Endothelial cell of umbilical vein (primary cell): ENCODE results near the gene FAM185A. TPM values are rescaled to one million over a fixed set of nuclear protein-coding genes. Genes with fewer than 3 reads are reported as not detected.

Source experiments
- BruUV-seq: library from RNA; stranded (reverse); fragments of 400-500 nt; replicated peaks from 2 replicates; lab custom pipeline; 2021; lab: Mats Ljungman, UMichigan
- CTCF ChIA-PET: fragments of 300-600, 350-600 bp; sonication (Branson Sonifier 250); formaldehyde crosslinking; loops from one replicate; lab custom pipeline; 2021; ENCODE audit warnings: antibody characterized with exemption, inconsistent platforms; lab: Charles Lee
- POLR2A ChIA-PET: fragments of 300-600, 350-600 bp; sonication (Branson Sonifier 250); formaldehyde crosslinking; loops from one replicate; lab custom pipeline; 2021; ENCODE audit warnings: antibody characterized with exemption, inconsistent platforms; lab: Charles Lee
- DNase-seq: peaks from one replicate; pipeline ENCODE4 v3.0.0-alpha.2; 2011; ENCODE audit warnings: low read depth, low spot score
- FAIRE-seq: peaks from 2 replicates; lab custom pipeline; 2011; peaks lifted over from hg19 to GRCh38; lab: Jason Lieb, UNC
- H2AFZ ChIP-seq: 2 replicates; pipeline ENCODE4 v1.6.0; 2012; ENCODE audit warnings: low read depth, low read length, control low read depth, inconsistent platforms
- H3K27ac ChIP-seq: 2 replicates; pipeline ENCODE4 v1.5.1; 2011; ENCODE audit warnings: low read depth, mild to moderate bottlenecking, control low read depth, low read length, moderate library complexity; ENCODE audit not compliant: insufficient read depth
- H3K27me3 ChIP-seq, 2 experiments: 2 replicates each; pipeline versions ENCODE4 v1.6.0 to v1.6.1; 2011; ENCODE audit warnings: low read length in 2 of 2, mixed read lengths in 1 of 2; ENCODE audit not compliant: control insufficient read depth in 2 of 2, insufficient read depth in 2 of 2
- H3K36me3 ChIP-seq, 2 experiments: 2 replicates in 1 of 2; 3 replicates in 1 of 2; pipeline ENCODE4 v1.5.1; 2011; ENCODE audit warnings: low read length in 2 of 2, mild to moderate bottlenecking in 1 of 2, moderate library complexity in 1 of 2; ENCODE audit not compliant: control insufficient read depth in 2 of 2, insufficient read depth in 2 of 2; ENCODE audit errors: extremely low read depth in 1 of 2
- H3K4me1 ChIP-seq: 3 replicates; pipeline ENCODE4 v1.5.1; 2011; ENCODE audit warnings: mild to moderate bottlenecking, low read length; ENCODE audit not compliant: control insufficient read depth, insufficient read depth; ENCODE audit errors: extremely low read depth
- H3K4me2 ChIP-seq: 2 replicates; pipeline ENCODE4 v1.6.1; 2011; ENCODE audit warnings: low read length, control low read depth, mixed read lengths; ENCODE audit not compliant: insufficient read depth
- H3K4me3 ChIP-seq, 3 experiments: fragments of 200-600 bp in 1 of 3; sonication (generic), shearing (Covaris generic) in 1 of 3; replicated peaks in 1 of 3; 2 replicates each; pipeline ENCODE4 v1.5.1; 2011 to 2016; ENCODE audit warnings: control low read depth in 3 of 3, low read length in 3 of 3, mild to moderate bottlenecking in 2 of 3, inconsistent platforms in 1 of 3, low read depth in 1 of 3, moderate library complexity in 1 of 3; ENCODE audit not compliant: insufficient read depth in 1 of 3
- H3K79me2 ChIP-seq: 2 replicates; pipeline ENCODE4 v1.6.0; 2012; ENCODE audit warnings: low read length, inconsistent platforms; ENCODE audit not compliant: control insufficient read depth, insufficient read depth
- H3K9ac ChIP-seq: replicated peaks from 2 replicates; pipeline ENCODE3; 2011; ENCODE audit warnings: low read length, control low read depth; ENCODE audit not compliant: insufficient read depth; ENCODE audit errors: extremely low read depth
- H3K9me1 ChIP-seq: replicated peaks from 3 replicates; pipeline ENCODE4 v1.6.0; 2011; ENCODE audit warnings: mild to moderate bottlenecking, low read length; ENCODE audit not compliant: control insufficient read depth, insufficient read depth; ENCODE audit errors: extremely low read depth
- H3K9me3 ChIP-seq: replicated peaks from 2 replicates; pipeline ENCODE4 v1.5.1; 2012; ENCODE audit warnings: low read length, inconsistent platforms; ENCODE audit not compliant: control insufficient read depth, insufficient read depth
- H4K20me1 ChIP-seq: replicated peaks from 2 replicates; pipeline ENCODE3; 2011; ENCODE audit warnings: mild to moderate bottlenecking, low read length; ENCODE audit not compliant: control insufficient read depth, insufficient read depth; ENCODE audit errors: extremely low read depth
- EZH2 ChIP-seq: IDR thresholded peaks from 2 replicates; pipeline ENCODE4 v1.6.1; 2012; ENCODE audit warnings: borderline replicate concordance, low read depth, mild to moderate bottlenecking, moderate library complexity, low read length, inconsistent platforms; ENCODE audit not compliant: severe bottlenecking
- FOS ChIP-seq: IDR thresholded peaks from 2 replicates; pipeline ENCODE4 v1.6.1; 2011; ENCODE audit warnings: mild to moderate bottlenecking, low read length, moderate library complexity, borderline replicate concordance; ENCODE audit not compliant: insufficient read depth
- GATA2 ChIP-seq: IDR thresholded peaks from 2 replicates; pipeline ENCODE4 v1.7.0; 2011; ENCODE audit warnings: low read depth, mild to moderate bottlenecking, moderate library complexity, mixed read lengths, low read length; ENCODE audit not compliant: insufficient read length, insufficient read depth
- JUN ChIP-seq: IDR thresholded peaks from 2 replicates; pipeline ENCODE4 v1.6.1; 2011; ENCODE audit warnings: borderline replicate concordance, low read depth; ENCODE audit not compliant: insufficient read length, insufficient read depth
- MYC ChIP-seq: IDR thresholded peaks from one replicate; pipeline ENCODE4 v1.6.1; 2011; ENCODE audit warnings: mild to moderate bottlenecking, low read depth, low read length
- POLR2A ChIP-seq: IDR thresholded peaks from 2 replicates; pipeline ENCODE4 v1.6.1; 2012; ENCODE audit warnings: low read depth, mild to moderate bottlenecking, control low read depth, low read length
- POLR2AphosphoS5 ChIP-seq: IDR thresholded peaks from 2 replicates; pipeline ENCODE4 v1.6.1; 2012; ENCODE audit warnings: low read depth, mild to moderate bottlenecking, control low read depth, low read length, moderate library complexity; ENCODE audit not compliant: insufficient read depth
- dilution Hi-C: fragments of 300-500 bp; cut with MboI; formaldehyde crosslinking; loops from one replicate; pipeline ENCODE4 v1.15.0; 2019; ENCODE audit warnings: low sequenced_read_pairs; ENCODE audit not compliant: extremely low pct_ligation_motif_present
- intact Hi-C: fragments of 100-400 bp; cut with micrococcal nuclease; formaldehyde crosslinking; loops from one replicate; pipeline ENCODE4 v1.10.0; 2022
- polyA plus RNA-seq, 4 experiments: library from polyadenylated mRNA; depleted of rRNA in 3 of 4; stranded (reverse) in 3 of 4; unstranded in 1 of 4; fragments of >200 nt; gene quantifications; 2 replicates each; pipeline versions ENCODE4 v1.2.1 to v1.2.3, GENCODE V29; 2011 to 2012; ENCODE audit warnings: missing spikeins in 1 of 4
- small RNA-seq: library from RNA; depleted of rRNA; stranded (forward); fragments of <200 nt; gene quantifications from one replicate; pipeline ENCODE3, GENCODE V24; 2012; ENCODE audit warnings: low replicate concordance, low read depth; ENCODE audit not compliant: insufficient read depth, insufficient read length
- total RNA-seq: library from RNA; stranded (reverse); gene quantifications from 2 replicates; pipeline ENCODE4 v1.2.3, GENCODE V29; 2021
- TF ChIP-seq, protein P1 (sequence below), 2 donors: IDR thresholded peaks; 1 replicate in 1 of 2; 2 replicates in 1 of 2; pipeline ENCODE4 v1.5.1; 2011; ENCODE audit warnings: low read length in 2 of 2, mild to moderate bottlenecking in 2 of 2, moderate library complexity in 2 of 2, control low read depth in 1 of 2, inconsistent platforms in 1 of 2, low read depth in 1 of 2; ENCODE audit not compliant: insufficient read depth in 1 of 2; ENCODE audit errors: extremely low read depth in 1 of 2
- TF ChIP-seq, protein P2 (sequence below): IDR thresholded peaks from 2 replicates; pipeline ENCODE4 v1.6.1; 2011; ENCODE audit not compliant: insufficient read depth, insufficient read length

Gene FAM185A
- total and polyA plus RNA-seq, 2 donors (not counting 3 experiments of a cell fraction or from before 2014, with no cell fraction given): 5.4 to 7.6 TPM

DNA sequence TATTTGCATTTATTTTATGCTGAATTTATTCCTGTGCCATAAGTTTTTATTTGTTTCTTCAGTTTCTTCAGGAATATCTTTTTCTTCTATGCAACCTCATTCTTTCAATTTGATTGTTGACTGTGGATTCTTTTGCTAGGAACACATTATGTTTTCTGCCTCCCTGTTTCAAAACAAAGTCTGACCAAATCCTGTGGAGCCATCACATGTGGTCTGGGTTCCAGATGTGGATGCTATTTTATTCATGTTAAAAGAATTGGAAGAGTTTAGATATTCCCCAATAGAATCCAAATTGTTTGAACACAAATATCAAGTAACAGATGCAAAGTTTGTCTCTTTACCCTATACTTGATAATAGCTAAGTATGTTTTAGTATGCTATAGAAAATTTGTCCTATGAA lies 107.2 kb downstream of the FAM185A start:
- H3K4me1 ChIP-seq: peaks cover 7% of the 10 kb centered on the region
- POLR2A ChIA-PET: no interaction called here
- no peak overlapping the region for H3K4me2 ChIP-seq
- intact Hi-C loops: no loop called here
- H3K27me3 ChIP-seq: no peaks in the 10 kb centered on the region
- no peak for FAIRE-seq
- no peak overlapping the region for H3K4me3 ChIP-seq
- dilution Hi-C loops: no loop called here
- no peak overlapping the region for H3K27ac ChIP-seq
- H3K9ac ChIP-seq: no peak overlapping the region
- no peaks in the 10 kb centered on the region for H3K36me3 ChIP-seq
- H4K20me1 ChIP-seq: no peaks in the 10 kb centered on the region
- no peaks in the 10 kb centered on the region for H3K9me3 ChIP-seq
- no peak for DNase-seq
- no peaks in the 10 kb centered on the region for H3K79me2 ChIP-seq
- no peaks in the 10 kb centered on the region for H3K9me1 ChIP-seq
- TF ChIP-seq GATA2 (no peak), JUN (no peak), FOS (no peak), POLR2A (no peak), EZH2 (no peak), POLR2AphosphoS5 (no peak), MYC (no peak)
- TF ChIP-seq, protein P1, sequence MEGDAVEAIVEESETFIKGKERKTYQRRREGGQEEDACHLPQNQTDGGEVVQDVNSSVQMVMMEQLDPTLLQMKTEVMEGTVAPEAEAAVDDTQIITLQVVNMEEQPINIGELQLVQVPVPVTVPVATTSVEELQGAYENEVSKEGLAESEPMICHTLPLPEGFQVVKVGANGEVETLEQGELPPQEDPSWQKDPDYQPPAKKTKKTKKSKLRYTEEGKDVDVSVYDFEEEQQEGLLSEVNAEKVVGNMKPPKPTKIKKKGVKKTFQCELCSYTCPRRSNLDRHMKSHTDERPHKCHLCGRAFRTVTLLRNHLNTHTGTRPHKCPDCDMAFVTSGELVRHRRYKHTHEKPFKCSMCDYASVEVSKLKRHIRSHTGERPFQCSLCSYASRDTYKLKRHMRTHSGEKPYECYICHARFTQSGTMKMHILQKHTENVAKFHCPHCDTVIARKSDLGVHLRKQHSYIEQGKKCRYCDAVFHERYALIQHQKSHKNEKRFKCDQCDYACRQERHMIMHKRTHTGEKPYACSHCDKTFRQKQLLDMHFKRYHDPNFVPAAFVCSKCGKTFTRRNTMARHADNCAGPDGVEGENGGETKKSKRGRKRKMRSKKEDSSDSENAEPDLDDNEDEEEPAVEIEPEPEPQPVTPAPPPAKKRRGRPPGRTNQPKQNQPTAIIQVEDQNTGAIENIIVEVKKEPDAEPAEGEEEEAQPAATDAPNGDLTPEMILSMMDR (IDR thresholded peaks at IDR 0.05; ENCODE audit: extremely low read depth in 1 of 2, insufficient read depth in 1 of 2, low read depth in 1 of 2, low read length in 2 of 2): no peak
- TF ChIP-seq, protein P2, sequence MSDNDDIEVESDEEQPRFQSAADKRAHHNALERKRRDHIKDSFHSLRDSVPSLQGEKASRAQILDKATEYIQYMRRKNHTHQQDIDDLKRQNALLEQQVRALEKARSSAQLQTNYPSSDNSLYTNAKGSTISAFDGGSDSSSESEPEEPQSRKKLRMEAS: no peak
- no peak overlapping the region for H2AFZ ChIP-seq
- CTCF ChIA-PET: interaction anchor here (0.6 to 1.1 kb wide), 2 partner anchors 9 to 206 kb away, joined by 3 read pairs; no protein-coding TSS in a partner anchor
- BruUV-seq: no TSS peak

Small RNA genes within 50 kb of the gene (small RNA-seq; reads per million reads assigned to genes)
- gene RNU6-1136P: not detected

Other genes with a start within 250 kb of the FAM185A start
- 5.8 and 9.8 TPM in 2 replicates for gene RASA4B, start 231.2 kb upstream of the FAM185A start, total RNA-seq
- gene RASA4B, start 231.2 kb upstream of the FAM185A start, polyA plus RNA-seq: 3.2 and 4.7 TPM in 2 replicates
- gene UPK3BL2, start 205.3 kb upstream of the FAM185A start, total RNA-seq: 29.8 and 30.6 TPM in 2 replicates
- gene UPK3BL2, start 205.3 kb upstream of the FAM185A start, polyA plus RNA-seq: 18.2 and 35.4 TPM in 2 replicates
- not detected in 2 replicates for gene SPDYE2, start 197.8 kb upstream of the FAM185A start, total RNA-seq
- not detected in 2 replicates for gene SPDYE2, start 197.8 kb upstream of the FAM185A start, polyA plus RNA-seq
- 63.1 and 66.3 TPM in 2 replicates for gene POLR2J3, start 176.4 kb upstream of the FAM185A start, total RNA-seq
- 40.7 and 41.0 TPM in 2 replicates for gene POLR2J3, start 176.4 kb upstream of the FAM185A start, polyA plus RNA-seq
- 20.1 and 20.2 TPM in 2 replicates for gene RASA4, start 132.2 kb upstream of the FAM185A start, total RNA-seq
- 11.6 and 13.3 TPM in 2 replicates for gene RASA4, start 132.2 kb upstream of the FAM185A start, polyA plus RNA-seq
- gene UPK3BL1, start 106.2 kb upstream of the FAM185A start, total RNA-seq: 14.1 and 34.4 TPM in 2 replicates
- 17.8 and 20.3 TPM in 2 replicates for gene UPK3BL1, start 106.2 kb upstream of the FAM185A start, polyA plus RNA-seq
- not detected in 2 replicates for gene SPDYE2B, start 98.7 kb upstream of the FAM185A start, total RNA-seq
- gene SPDYE2B, start 98.7 kb upstream of the FAM185A start, polyA plus RNA-seq: not detected in 2 replicates
- 19.2 and 21.3 TPM in 2 replicates for gene POLR2J2, start 77.3 kb upstream of the FAM185A start, total RNA-seq
- gene POLR2J2, start 77.3 kb upstream of the FAM185A start, polyA plus RNA-seq: 1.3 and 1.7 TPM in 2 replicates
- 22.7 and 31.9 TPM in 2 replicates for gene LRRC17, start 164.0 kb downstream of the FAM185A start, total RNA-seq
- gene LRRC17, start 164.0 kb downstream of the FAM185A start, polyA plus RNA-seq: 27.1 and 33.7 TPM in 2 replicates